IPS-11a (cell line): ENCODE measurements around the gene USP15.

Experiments used
- H3K4me3 ChIP-seq: one replicate; pipeline ENCODE4 v1.5.1; 2013; ENCODE audit warnings: low read depth, low read length, control low read depth

The USP15 gene

DNA sequence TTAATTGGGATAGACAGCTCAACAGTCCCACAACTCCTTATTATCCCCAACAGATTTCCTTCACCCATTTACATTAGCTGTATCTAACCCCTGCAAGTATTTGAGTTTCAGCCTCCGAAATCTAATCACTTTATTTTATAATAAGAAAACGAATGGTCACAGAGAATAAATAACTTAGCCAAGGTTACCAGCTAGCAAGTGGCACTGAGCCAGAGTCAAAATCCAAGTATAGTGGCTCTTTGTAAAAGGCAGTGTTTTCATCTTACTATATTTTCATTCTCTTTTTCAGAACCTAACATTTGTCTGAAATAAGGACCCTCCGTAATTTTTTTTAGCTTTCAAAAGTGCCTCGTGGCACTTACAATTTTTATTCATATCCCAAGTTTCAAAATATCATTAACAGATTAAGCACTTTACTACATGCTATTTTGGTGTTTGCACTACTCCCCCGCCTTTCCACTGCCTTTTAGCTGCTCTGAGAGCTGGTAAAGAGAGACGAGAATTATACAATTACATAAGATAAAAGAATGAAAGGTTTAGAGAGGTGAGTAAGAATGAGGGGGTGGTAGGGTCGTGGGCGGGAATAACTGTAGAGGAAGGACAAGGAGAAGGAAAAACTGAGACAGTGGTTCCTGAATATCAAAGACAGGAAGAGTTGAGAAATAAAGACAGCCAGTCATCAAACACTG, 3.7 kb upstream of the USP15 start:
- no peak overlapping the region for H3K4me3 ChIP-seq

DNA sequence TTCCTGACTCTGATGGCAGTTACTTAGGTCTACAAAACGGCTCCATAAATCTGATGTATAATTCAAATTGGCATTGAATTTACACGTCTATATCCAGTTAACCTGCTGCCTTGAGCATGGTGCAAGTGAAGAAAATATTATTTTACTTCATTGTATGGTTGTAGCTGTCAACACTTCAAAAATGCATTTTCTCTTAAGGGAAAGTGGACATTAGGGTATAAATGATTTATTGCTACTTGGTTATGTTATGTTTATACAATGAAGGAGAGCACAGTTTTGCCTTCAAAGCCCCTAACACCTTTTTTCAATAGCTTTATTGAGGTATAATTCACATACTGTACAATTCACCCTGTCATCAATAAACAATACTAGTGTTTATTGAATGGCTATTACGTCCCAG, 2.0 kb upstream of the USP15 start:
- H3K4me3 ChIP-seq, result no peak overlapping the region

DNA sequence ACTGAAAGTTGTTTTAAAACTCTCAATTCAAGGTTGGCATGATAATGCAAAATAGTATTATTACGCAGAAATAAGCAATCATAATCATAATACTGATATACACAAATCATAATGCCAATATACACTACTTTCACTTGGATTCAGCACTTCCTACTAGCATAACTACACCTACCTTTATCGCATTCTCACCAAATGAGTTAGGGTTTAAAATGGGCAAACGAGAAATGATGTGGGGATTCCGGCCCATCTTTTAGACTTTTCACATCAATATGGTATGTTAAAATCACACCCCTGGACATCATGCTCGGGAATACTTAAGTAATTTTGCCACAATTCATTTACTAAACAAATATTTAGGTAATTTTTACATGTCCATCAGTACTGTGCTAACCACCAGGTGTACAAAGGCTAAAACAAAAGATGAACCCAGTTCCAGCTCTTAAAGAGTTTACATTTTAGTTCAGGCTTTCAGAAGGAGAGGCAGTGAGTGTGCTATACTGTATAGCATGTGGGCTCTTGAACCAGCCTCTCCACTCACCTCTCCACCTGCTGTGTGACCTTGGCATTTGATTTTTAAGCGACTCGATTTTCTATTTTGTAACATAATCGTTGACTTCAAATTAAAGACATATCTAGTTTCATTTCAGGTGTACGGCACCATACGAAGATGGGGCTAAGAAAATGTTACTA, 1.1 kb upstream of the USP15 start:
- peak overlapping the region; percentile 94 for H3K4me3 ChIP-seq

DNA sequence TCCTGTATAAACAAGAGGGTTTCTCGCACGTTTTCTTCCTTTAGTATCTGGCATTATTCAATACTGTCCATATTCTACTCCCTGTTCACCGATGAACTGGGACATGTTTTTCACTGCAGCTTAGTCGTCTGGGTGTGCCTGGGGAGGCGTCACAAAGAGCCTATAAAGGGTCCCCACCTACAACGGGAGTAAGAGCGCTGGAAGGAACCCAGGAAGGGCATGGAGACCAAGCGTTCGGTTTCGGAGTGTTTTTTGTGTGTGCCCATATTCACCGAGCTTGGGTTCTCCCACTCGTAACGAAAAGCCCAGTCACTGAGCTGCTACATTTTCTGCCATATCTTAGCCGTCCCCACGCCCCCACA, 592 bp upstream of the USP15 start:
- peak overlapping the region; percentile 94 for H3K4me3 ChIP-seq

DNA sequence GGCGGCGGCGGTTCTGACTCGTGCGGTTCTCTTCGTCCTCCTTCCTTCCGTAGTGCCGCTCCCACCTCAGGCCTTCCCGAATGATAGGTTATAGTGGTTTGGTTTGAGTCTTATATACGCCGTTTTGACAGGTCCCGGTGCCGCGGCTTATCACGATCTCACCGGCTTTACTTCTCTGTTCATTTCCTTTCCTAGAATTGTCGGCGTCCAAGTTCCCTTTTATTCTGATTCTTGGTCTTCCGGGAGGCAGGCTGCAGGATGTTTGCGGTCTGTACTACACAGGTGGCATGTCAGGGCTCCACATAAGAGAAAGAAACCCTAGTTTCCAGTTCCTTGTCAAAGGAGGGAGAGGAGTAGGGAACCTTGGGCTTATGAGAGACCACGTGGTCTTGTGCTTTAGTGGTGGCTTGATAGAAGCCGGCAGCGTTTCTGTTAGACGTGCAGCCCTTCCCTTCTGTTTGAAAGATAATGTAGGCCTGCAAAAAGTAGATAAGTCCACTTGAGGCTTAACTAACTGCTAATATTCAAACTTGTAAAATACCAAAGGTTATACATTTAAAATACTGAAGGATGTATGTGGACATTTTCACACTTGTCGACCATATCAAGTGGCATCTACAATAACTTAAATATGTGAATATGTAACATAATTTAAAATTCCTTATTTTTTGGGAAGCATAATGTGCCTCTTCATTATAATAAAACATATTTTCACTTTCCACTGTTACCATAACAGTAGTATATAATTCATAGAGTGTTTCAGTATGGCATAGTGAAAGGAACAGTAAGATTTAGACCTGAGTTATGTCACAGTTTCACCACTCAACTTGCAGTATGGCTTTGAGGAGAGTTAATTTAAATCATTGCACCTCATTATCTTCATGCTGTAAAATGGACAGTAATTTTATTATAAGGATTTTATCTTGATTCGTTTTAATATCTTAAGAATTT, 804 bp downstream of the USP15 start:
- peak overlapping the region; percentile 94 for H3K4me3 ChIP-seq

DNA sequence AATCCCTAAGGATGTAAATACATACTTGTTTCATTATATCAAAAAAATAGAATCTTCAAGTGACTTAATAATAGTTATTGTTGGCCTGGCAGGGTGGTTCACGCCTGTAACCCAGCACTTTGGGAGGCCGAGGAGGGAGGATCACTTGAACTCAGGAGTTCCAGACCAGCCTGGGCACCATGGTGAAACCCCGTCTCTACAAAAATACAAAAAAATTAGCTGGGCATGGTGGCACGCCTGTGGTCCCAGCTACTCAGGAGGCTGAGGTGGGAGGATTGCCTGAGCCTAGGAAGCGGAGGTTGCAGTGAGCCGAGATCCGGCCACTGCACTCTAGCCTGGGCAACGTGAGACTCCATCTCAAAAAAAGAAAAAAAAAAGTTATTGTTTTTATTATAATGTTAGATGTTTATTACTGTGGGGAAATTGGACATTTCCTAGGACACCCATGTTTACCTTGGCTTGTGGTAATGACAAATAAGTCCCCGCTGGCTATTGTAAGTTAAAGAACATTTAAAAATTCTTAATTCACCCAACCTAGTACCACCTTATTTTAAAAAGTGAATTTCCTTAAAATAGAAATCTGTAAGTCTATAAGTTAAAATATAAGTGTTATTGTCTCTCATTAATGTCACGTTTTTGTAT, 1.8 kb downstream of the USP15 start:
- no peak overlapping the region for H3K4me3 ChIP-seq

DNA sequence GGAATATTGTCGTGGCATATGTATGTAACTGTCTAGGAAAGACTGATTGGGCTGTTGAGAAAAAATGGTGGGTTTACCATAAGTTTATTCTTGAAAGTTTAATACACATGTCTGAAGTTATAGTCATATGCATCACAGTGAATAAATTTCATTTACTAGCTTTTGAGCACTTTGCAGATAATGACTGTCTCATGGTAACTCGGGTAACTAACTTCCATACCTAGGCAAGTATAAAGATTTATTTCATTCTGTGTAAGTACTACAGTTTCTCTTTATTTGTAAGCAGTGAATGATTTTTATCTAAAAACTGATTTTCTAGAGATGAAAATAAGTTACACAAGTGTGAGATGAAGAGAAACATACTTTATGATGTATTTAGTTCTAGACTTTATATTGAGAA, 3.0 kb downstream of the USP15 start:
- no peak overlapping the region for H3K4me3 ChIP-seq

DNA sequence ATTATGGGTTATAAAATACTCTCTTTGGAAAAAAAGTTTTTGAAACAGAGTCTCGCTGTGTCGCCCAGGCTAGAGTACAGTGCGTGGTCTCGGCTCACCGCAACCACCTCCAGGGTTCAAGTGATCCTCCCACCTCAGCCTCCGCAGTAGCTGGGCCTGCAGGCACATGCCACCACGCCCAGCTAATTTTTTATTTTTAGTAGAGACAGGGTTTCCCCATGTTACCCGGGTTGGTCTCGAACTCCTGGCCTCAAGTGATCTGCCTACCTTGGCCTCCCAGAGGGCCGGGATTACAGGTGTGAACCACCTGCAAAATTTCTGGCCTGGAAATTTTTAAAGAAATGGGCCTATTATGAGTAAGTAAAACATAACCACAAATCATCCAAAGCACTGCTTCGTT, 3.8 kb downstream of the USP15 start:
- H3K4me3 ChIP-seq, result no peak overlapping the region

DNA sequence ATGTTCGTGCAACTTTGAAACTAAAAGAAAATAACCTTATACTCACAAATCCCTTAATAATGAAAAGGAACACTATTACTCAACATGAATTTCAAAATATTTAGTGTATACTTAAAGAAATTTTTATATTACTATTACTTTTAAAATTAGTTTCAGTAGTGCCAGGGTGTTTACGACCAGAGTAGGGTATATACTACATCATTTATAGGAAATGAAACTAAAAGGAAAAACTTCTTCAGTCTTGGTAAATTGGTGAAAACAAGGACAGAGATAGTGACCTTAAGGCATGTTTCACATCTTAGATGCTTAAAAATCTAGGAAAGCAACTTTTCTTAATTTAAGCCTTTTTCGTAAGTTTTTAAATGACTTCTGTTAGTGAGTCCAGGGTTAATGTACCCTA, 4.5 kb downstream of the USP15 start:
- no peak overlapping the region for H3K4me3 ChIP-seq

DNA sequence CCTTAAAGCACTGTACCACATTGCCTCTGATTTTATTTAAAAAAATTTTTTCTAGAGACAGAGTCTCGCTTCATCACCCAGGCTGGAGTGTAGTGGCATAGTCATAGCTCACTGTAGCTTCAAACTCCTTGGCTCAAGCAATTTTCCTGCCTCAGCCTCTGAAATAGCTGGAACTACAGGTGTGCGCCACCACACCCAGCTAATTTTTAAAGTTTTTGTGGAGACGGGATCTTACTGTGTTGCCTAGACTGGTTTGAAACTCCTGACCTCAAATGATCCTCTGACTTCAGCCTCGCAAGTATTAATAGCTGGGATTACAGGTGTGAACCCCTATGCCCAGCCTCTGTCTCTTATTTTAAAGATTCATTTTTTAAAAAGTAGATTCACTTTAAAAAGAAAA, 5.3 kb downstream of the USP15 start:
- H3K4me3 ChIP-seq, result no peak overlapping the region

DNA sequence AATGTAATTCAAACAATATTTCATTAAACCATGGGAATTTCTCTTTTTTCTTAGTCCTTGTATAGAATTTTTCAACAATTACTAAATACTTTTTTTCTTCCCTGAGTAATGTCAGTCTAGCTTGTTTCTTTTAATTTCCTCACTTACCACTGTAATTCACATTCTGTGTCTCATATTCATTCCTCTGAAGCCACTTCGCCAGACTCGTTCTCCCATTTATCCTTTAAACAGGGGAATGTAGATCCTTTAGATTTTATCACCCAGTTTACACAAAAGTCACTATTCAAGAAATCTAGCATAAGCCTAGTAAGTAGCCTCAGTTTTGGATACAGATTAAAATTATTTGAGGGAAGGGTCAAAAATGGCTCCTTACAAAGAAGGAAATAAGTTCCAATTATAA, 6.8 kb downstream of the USP15 start:
- no peak overlapping the region for H3K4me3 ChIP-seq

DNA sequence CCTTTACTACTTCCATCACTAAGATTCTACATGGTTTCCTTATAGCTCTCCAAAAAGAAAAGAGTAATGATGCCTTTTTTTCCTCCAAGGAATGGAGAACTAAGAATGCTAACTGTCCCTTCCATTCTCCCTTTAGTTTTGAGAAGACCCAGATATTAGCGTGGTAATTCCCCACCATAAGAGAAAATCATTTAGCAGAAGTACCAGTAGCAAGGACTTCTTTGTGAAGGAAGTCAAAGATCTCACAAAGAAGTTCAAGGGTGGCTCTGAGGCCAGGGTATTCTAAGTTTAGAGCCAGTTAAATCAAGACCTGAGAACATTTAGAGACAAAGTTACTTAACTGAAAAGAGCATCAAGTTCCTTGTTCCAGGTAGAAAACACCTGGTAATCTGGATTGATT, 7.3 kb downstream of the USP15 start:
- no peak overlapping the region for H3K4me3 ChIP-seq

DNA sequence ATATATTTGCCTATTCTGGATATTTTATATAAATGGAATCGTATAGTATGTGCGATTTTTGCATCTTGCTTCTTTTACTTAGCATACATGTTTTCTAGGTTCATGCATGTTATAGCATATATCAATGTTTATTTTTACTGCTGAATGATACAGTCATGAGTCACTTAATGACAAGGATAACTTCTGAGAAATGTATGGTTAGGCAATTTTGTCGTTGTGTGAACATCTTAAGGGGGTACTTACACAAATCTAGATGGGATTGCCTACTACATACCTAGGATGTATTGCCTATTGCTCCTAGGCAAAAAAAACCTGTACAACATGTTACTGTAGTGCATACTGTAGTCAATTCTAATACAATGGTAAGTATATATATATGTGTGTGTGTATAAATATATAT, 8.8 kb downstream of the USP15 start:
- no peak overlapping the region for H3K4me3 ChIP-seq

DNA sequence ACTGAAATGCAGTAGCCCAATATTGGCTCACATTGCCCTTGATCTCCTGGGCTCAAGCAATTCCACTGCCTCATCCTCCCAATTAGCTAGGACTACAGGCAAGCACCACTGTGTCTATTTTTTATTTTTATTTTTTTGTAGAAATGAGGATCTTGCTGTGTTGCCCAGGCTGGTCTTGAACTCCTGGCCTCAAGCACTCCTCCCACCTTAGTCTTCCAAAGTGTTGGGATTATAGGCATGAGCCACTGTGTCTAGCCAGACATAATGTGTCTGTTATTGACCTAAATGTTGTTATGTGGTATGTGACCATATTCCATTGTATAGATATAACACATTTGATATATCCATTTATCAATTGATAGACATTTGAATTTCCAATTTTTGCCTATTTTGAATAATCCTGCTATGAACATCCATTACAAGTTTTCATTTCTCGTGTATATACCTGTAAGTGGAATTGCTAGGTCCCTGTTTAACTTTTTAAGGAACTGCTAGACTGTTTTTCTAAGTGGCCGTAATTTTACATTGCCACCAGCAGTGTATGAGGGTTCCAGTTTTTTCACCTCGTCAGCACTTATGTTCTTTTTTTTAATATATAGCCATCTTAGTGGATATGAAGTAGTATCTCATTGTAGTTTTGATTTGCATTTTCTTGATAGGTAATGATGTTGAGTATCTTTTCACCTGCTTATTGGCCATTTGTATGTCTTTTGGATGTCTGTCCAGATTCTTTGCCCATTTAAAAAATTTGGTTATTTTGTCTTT, 9.4 kb downstream of the USP15 start:
- no peak overlapping the region for H3K4me3 ChIP-seq

DNA sequence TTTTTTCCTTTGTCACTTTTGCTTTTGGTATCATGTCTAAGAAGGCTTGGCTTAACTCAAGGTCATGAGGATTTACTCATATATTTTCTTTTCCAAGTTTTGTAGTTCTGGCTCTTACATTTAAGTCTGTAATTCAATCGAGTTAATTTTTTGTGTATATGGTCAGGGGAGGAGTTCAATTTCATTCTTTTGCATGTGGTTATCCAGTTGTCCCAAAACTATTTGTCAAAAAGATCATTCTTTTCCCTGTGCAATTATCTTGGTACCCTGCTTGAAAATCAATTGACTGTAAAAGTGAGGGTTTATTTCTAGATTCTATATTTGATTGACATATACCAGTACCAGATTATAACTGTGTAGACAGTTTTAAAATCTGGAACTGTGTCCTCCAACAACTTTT, 10.2 kb downstream of the USP15 start:
- H3K4me3 ChIP-seq, result no peak overlapping the region

DNA sequence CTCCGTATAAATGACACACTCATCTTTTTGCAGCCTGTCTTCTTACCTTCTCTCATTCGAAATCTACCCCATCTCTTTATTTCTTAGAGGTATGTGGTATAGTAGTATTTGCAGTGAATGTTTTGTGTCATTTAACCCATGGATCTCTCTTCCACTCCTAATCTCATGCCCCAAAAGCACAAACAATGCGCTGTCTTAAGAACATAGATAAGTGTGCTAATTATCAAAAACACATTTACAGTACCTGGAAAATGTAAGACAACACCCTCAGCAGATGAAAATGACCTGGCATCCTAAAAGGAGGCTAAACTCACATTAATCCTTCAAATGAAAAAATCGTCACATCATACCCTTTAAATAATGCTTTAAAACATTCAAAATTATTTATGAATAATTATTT, 10.7 kb downstream of the USP15 start:
- H3K4me3 ChIP-seq, result no peak overlapping the region

DNA sequence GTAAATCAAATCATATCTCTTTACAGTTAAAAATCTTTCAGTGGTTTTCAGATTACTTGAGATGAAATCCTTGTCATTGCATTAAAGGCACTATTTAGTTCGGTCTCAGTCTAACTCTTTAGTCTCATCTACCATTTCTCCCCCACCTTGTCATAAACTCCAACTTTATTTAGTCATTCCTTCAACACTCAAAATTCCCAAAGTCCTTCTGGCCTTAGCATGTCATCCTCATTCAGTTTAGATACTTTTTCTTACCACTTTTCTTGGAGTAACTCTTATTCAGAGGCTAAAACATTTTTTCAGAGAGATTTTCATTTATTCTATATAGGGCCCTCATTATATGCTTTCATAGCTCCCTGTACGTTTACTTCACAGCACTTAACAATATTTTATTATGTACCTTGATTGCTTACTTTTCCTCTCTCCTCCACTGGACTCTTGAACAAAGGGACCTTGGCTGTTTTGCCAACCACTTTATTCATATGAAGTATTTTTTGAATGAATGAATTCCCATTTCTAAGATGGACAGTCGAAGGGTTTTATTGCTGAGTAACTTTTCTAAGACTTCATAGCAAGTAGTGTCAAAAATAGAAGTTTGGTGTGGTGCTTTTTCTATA, 12.8 kb downstream of the USP15 start:
- H3K4me3 ChIP-seq, result no peak overlapping the region

DNA sequence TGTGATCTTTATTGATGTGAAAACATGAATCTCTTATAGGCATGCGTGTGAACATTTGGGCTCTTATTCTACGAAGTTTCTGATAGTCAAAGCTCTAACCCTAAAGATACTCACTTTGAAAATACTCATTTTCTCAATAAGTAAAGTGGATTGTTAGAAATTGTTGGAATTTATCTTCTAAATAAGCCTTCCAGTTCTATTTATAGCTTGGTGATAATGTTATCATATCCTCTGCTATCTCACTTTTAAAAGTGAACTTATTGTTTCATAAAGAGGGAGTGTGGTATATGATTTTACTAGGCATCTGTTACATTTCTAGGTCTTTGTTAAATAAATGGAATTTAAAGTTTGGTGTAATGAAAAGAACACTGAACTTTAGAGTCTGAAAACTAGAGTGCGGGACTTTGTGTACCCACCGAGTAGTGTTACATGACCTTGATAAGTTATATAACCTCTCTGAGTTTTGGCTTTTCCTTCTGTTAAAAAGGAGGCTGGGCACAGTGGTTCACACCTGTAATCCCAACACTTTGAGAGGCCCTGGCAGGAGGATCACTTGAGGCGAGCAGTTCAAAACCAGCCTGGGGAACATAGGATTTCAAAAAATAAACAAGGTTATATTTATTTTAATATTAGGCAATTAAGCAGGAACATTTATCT, 13.6 kb downstream of the USP15 start:
- H3K4me3 ChIP-seq, result no peak overlapping the region

DNA sequence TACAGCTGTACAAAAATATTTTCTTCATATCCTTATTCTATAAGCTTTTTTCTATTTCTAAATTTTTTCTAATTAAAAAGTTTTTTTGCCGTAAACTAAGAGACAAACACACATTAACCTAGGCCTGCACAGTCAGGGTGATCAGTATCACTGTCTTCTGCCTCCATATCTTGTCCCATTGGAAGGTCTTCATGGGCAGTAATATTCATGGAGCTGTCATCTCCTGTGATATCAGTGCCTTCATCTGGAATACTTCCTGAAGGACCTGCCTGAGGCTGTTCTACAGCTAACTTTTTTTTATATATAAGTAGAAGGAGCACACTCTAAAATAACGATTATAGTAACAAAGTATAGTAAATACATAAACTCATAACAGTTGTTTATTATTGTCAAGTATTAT, 17.8 kb downstream of the USP15 start:
- no peak overlapping the region for H3K4me3 ChIP-seq

DNA sequence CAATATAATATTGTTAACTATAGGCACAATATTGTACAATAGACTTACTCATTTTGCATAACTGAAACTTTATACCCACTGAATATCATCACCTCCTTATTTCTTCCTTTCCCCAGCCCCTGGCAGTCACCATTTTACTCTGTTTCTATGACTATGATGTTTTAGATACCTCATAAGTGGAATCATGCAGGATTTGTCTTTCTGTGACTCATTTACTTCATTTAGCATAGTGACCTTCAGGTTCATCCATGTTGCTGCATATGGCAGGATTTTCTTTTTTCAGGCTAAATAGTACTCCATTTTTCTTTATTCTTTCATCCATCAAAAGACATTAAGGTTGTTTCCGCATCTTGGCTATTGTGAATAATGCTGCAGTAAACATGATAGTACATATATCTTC, 18.9 kb downstream of the USP15 start:
- H3K4me3 ChIP-seq, result no peak overlapping the region
